ENCODE measurements around the gene MYOC.
"Not testable (repeated sequence)": the region's sequence is repeated elsewhere in the genome, so short reads cannot be mapped to it uniquely, and the experiment has no call there.

Gene MYOC

GRCh38 chr1:171652234-171652822 lies at the start of gene MYOC:
TSS of gene MYOC (minus strand) at chr1:171652688. CDS start at chr1:171652611, 77 bp downstream.
- DNase-seq: no peak

- DNase-seq: no peak
Observed at GRCh38 chr1:171699531-171699930, 47.0 kb upstream of the MYOC start.

- not testable (repeated sequence) for DNase-seq
Observed at GRCh38 chr1:171695772-171696171, 43.3 kb upstream of the MYOC start.

GRCh38 chr1:171693541-171693940 lies 41.1 kb upstream of the MYOC start:
- not testable (repeated sequence) for DNase-seq

GRCh38 chr1:171683870-171684269 lies 31.4 kb upstream of the MYOC start:
- no peak for DNase-seq

- DNase-seq: no peak
Observed at GRCh38 chr1:171680339-171680738, 27.9 kb upstream of the MYOC start.

- DNase-seq: no peak
Observed at GRCh38 chr1:171676823-171677222, 24.3 kb upstream of the MYOC start.

- no peak for DNase-seq
Observed at GRCh38 chr1:171674431-171675405, 22.2 kb upstream of the MYOC start.

GRCh38 chr1:171670739-171671138 lies 18.3 kb upstream of the MYOC start:
- DNase-seq: no peak

GRCh38 chr1:171668372-171668771 lies 15.9 kb upstream of the MYOC start:
- no peak for DNase-seq

GRCh38 chr1:171666114-171666769 lies 13.8 kb upstream of the MYOC start:
- no peak for DNase-seq

- no peak for DNase-seq
Observed at GRCh38 chr1:171664976-171665375, 12.5 kb upstream of the MYOC start.

- no peak for DNase-seq
Observed at GRCh38 chr1:171663854-171664575, 11.5 kb upstream of the MYOC start.

- DNase-seq: no peak
Observed at GRCh38 chr1:171663036-171663853, 10.8 kb upstream of the MYOC start.

- DNase-seq: no peak
Observed at GRCh38 chr1:171661076-171661650, 8.7 kb upstream of the MYOC start.

- not testable (repeated sequence) for DNase-seq
Observed at GRCh38 chr1:171656206-171656605, 3.7 kb upstream of the MYOC start.

- DNase-seq: no peak
Observed at GRCh38 chr1:171655746-171656116, 3.2 kb upstream of the MYOC start.

- DNase-seq: peak in 1 of 2 experiments; percentile 16
Observed at GRCh38 chr1:171654942-171655745, 2.7 kb upstream of the MYOC start.

- no peak for DNase-seq
Observed at GRCh38 chr1:171654201-171654941, 1.9 kb upstream of the MYOC start.

GRCh38 chr1:171653796-171654195 lies 1.3 kb upstream of the MYOC start:
- DNase-seq: no peak
